HG02973 (cell line): ENCODE measurements around the gene C8B.

Source experiments
- ATAC-seq: cut with Tn5 transposase; IDR thresholded peaks from one replicate; pipeline ENCODE4 v1.9.1; 2021; ENCODE audit warnings: moderate library complexity; ENCODE audit not compliant: unreplicated experiment

The C8B gene

GRCh38 chr1:56972976-56973375 is 7.2 kb upstream of the C8B start:
- no peak for ATAC-seq

- ATAC-seq = no peak
Observed at GRCh38 chr1:56970280-56970679, 4.5 kb upstream of the C8B start.

- no peak for ATAC-seq
Observed at GRCh38 chr1:56968878-56969495, 3.2 kb upstream of the C8B start.

- no peak for ATAC-seq
Observed at GRCh38 chr1:56967900-56968832, 2.4 kb upstream of the C8B start.

GRCh38 chr1:56967355-56967754 is 1.5 kb upstream of the C8B start:
- no peak for ATAC-seq

GRCh38 chr1:56966698-56966999 is 834 bp upstream of the C8B start:
- ATAC-seq = no peak

GRCh38 chr1:56965191-56965590 is 624 bp downstream of the C8B start:
- ATAC-seq = no peak

- no peak for ATAC-seq
Observed at GRCh38 chr1:56964349-56965017, 1.3 kb downstream of the C8B start.

GRCh38 chr1:56963667-56964066 is 2.1 kb downstream of the C8B start:
- no peak for ATAC-seq

- no peak for ATAC-seq
Observed at GRCh38 chr1:56961426-56961825, 4.4 kb downstream of the C8B start.

- no peak for ATAC-seq
Observed at GRCh38 chr1:56958526-56958925, 7.3 kb downstream of the C8B start.

GRCh38 chr1:56957931-56958330 is 7.9 kb downstream of the C8B start:
- ATAC-seq = no peak

GRCh38 chr1:56954664-56955063 is 11.2 kb downstream of the C8B start:
- no peak for ATAC-seq

GRCh38 chr1:56953386-56953785 is 12.4 kb downstream of the C8B start:
- no peak for ATAC-seq

GRCh38 chr1:56952501-56952900 is 13.3 kb downstream of the C8B start:
- no peak for ATAC-seq

- ATAC-seq = no peak
Observed at GRCh38 chr1:56948403-56949023, 17.3 kb downstream of the C8B start.

GRCh38 chr1:56940039-56940438 is 25.8 kb downstream of the C8B start:
- no peak for ATAC-seq

GRCh38 chr1:56939209-56939608 is 26.6 kb downstream of the C8B start:
- ATAC-seq = no peak

- no peak for ATAC-seq
Observed at GRCh38 chr1:56938646-56939045, 27.2 kb downstream of the C8B start.

GRCh38 chr1:56934430-56935060 is 31.3 kb downstream of the C8B start:
- no peak for ATAC-seq

- no peak for ATAC-seq
Observed at GRCh38 chr1:56933606-56934005, 32.2 kb downstream of the C8B start.
